ENCODE results near the gene KLF13.

KLF13 gene

GRCh38 chr15:31401282-31401681 is 74.6 kb downstream of the KLF13 start:
- no peak for DNase-seq (ENCODE audit: low spot score)

- no peak for DNase-seq (ENCODE audit: low spot score)
Observed at GRCh38 chr15:31402003-31402402, 75.4 kb downstream of the KLF13 start.

GRCh38 chr15:31402511-31403056 is 75.9 kb downstream of the KLF13 start:
- DNase-seq (ENCODE audit: low spot score), result no peak

- no peak for DNase-seq (ENCODE audit: low spot score)
Observed at GRCh38 chr15:31403096-31403495, 76.5 kb downstream of the KLF13 start.

- DNase-seq (ENCODE audit: low spot score), result no peak
Observed at GRCh38 chr15:31403606-31404005, 77.0 kb downstream of the KLF13 start.

GRCh38 chr15:31404345-31404744 is 77.7 kb downstream of the KLF13 start:
- no peak for DNase-seq (ENCODE audit: low spot score)

- no peak for DNase-seq (ENCODE audit: low spot score)
Observed at GRCh38 chr15:31405200-31405920, 78.7 kb downstream of the KLF13 start.

GRCh38 chr15:31407376-31407775 is 80.7 kb downstream of the KLF13 start:
- DNase-seq (ENCODE audit: low spot score), result no peak

GRCh38 chr15:31407851-31408250 is 81.2 kb downstream of the KLF13 start:
- no peak for DNase-seq (ENCODE audit: low spot score)

GRCh38 chr15:31408724-31409123 is 82.1 kb downstream of the KLF13 start:
- DNase-seq (ENCODE audit: low spot score), result no peak

GRCh38 chr15:31409171-31409570 is 82.5 kb downstream of the KLF13 start:
- no peak for DNase-seq (ENCODE audit: low spot score)

- no peak for DNase-seq (ENCODE audit: low spot score)
Observed at GRCh38 chr15:31412824-31413223, 86.2 kb downstream of the KLF13 start.

GRCh38 chr15:31415201-31415600 is 88.6 kb downstream of the KLF13 start:
- no peak for DNase-seq (ENCODE audit: low spot score)

GRCh38 chr15:31419820-31420219 is 93.2 kb downstream of the KLF13 start:
- no peak for DNase-seq (ENCODE audit: low spot score)

- DNase-seq (ENCODE audit: low spot score), result no peak
Observed at GRCh38 chr15:31427411-31427810, 100.8 kb downstream of the KLF13 start.

Measured in cerebellar cortex (tissue), 1 donor.